A673 (cell line): ENCODE results near the gene KRT6C.

Experiments
- EZH2 ChIP-seq: fragments of 200-600 bp; sonication (generic); IDR thresholded peaks from 2 replicates; pipeline ENCODE4 v1.6.1; 2017; ENCODE audit warnings: borderline replicate concordance, low read depth, mild to moderate bottlenecking, mixed read lengths, antibody characterized with exemption, low read length; ENCODE audit not compliant: poor library complexity, severe bottlenecking
- TF ChIP-seq, protein P1 (sequence below): fragments of 300-800, 200-600 bp; sonication (generic); conservative IDR thresholded peaks from 2 replicates; pipeline ENCODE4 v1.5.1; 2017; ENCODE audit warnings: low read depth, mild to moderate bottlenecking, antibody characterized with exemption, low read length, moderate library complexity, mixed read lengths

- no peak for TF ChIP-seq EZH2
- TF ChIP-seq, protein P1, sequence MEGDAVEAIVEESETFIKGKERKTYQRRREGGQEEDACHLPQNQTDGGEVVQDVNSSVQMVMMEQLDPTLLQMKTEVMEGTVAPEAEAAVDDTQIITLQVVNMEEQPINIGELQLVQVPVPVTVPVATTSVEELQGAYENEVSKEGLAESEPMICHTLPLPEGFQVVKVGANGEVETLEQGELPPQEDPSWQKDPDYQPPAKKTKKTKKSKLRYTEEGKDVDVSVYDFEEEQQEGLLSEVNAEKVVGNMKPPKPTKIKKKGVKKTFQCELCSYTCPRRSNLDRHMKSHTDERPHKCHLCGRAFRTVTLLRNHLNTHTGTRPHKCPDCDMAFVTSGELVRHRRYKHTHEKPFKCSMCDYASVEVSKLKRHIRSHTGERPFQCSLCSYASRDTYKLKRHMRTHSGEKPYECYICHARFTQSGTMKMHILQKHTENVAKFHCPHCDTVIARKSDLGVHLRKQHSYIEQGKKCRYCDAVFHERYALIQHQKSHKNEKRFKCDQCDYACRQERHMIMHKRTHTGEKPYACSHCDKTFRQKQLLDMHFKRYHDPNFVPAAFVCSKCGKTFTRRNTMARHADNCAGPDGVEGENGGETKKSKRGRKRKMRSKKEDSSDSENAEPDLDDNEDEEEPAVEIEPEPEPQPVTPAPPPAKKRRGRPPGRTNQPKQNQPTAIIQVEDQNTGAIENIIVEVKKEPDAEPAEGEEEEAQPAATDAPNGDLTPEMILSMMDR: no peak
Observed at GRCh38 chr12:52496054-52496453, 22.4 kb upstream of the KRT6C start.
